DND-41 (cell line): ENCODE measurements around the gene HOXC10.

Experiments used
- ATAC-seq: fragments of 200-7000 bp; cut with Tn5 transposase; 3 replicates; pipeline ENCODE4 v1.9.1; 2021; ENCODE audit warnings: low read depth; ENCODE audit not compliant: insufficient read depth
- DNase-seq: peaks from one replicate; pipeline ENCODE4 v3.0.0-alpha.2; 2020
- H2AFZ ChIP-seq: 2 replicates; pipeline ENCODE4 v1.6.0; 2012; ENCODE audit warnings: low read depth, low read length
- H3K27ac ChIP-seq: 2 replicates; pipeline ENCODE4 v1.5.1; 2012; ENCODE audit warnings: low read length, inconsistent platforms
- H3K27me3 ChIP-seq: fragments of 200-600 bp; sonication (generic); 2 replicates; pipeline ENCODE4 v1.6.0; 2012; ENCODE audit warnings: low read length, mild to moderate bottlenecking, inconsistent platforms; ENCODE audit not compliant: insufficient read depth, poor library complexity
- H3K36me3 ChIP-seq: 2 replicates; pipeline ENCODE4 v1.5.1; 2012; ENCODE audit warnings: low read length, inconsistent platforms; ENCODE audit not compliant: insufficient read depth
- H3K4me1 ChIP-seq: 2 replicates; pipeline ENCODE4 v1.5.1; 2012; ENCODE audit warnings: mild to moderate bottlenecking, low read length; ENCODE audit not compliant: insufficient read depth
- H3K4me2 ChIP-seq: 2 replicates; pipeline ENCODE4 v1.6.0; 2012; ENCODE audit warnings: mild to moderate bottlenecking, moderate library complexity, low read length, inconsistent platforms; ENCODE audit not compliant: insufficient read depth
- H3K4me3 ChIP-seq, 2 experiments: fragments of 200-600 bp in 1 of 2; shearing (Covaris generic) in 1 of 2; 2 replicates each; pipeline ENCODE4 v1.5.1; 2012 to 2016; ENCODE audit warnings: inconsistent platforms in 2 of 2, low read length in 2 of 2, mild to moderate bottlenecking in 2 of 2, low read depth in 1 of 2, moderate library complexity in 1 of 2
- H3K79me2 ChIP-seq: 2 replicates; pipeline ENCODE4 v1.6.0; 2012; ENCODE audit warnings: low read length, inconsistent platforms; ENCODE audit not compliant: insufficient read depth
- H3K9ac ChIP-seq: 2 replicates; pipeline ENCODE4 v1.6.0; 2012; ENCODE audit warnings: low read depth, mild to moderate bottlenecking, inconsistent platforms, low read length, moderate library complexity
- H3K9me3 ChIP-seq: 2 replicates; pipeline ENCODE4 v1.5.1; 2012; ENCODE audit warnings: low read length, moderate library complexity, mild to moderate bottlenecking, inconsistent platforms; ENCODE audit not compliant: insufficient read depth, severe bottlenecking
- H4K20me1 ChIP-seq: 2 replicates; pipeline ENCODE4 v1.6.0; 2012; ENCODE audit warnings: low read length; ENCODE audit not compliant: insufficient read depth
- EZH2 ChIP-seq: IDR thresholded peaks from 3 replicates; pipeline ENCODE4 v1.6.1; 2012; ENCODE audit warnings: borderline replicate concordance, low read depth, mild to moderate bottlenecking, moderate library complexity, low read length, inconsistent platforms; ENCODE audit not compliant: severe bottlenecking
- TF ChIP-seq, protein P1 (sequence below): IDR thresholded peaks from 2 replicates; pipeline ENCODE4 v1.5.1; 2012; ENCODE audit warnings: borderline replicate concordance, low read length, moderate library complexity, mild to moderate bottlenecking; ENCODE audit not compliant: poor library complexity, severe bottlenecking; ENCODE audit errors: extremely low read depth

HOXC10 gene

DNA sequence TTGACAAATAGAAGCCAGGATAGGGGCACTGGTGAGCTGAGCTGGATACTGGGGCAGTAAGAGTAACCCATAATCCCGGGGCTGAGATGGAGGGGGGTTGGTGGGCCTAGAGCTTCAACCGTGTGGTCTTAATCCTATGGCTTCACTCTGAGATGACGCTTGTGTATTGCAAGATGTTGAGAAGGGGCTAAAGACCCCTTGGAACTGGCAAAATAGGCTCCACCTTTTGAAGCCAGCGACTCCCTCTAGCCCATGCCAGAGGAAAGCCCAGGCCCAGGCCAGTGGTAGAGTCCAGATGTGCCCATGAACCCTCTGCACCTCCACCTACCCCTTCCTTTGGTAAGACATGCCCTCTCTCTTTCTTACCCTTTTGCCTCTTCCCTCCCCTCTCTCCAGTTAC is 25.6 kb upstream of the HOXC10 start:
- TF ChIP-seq, protein P1, sequence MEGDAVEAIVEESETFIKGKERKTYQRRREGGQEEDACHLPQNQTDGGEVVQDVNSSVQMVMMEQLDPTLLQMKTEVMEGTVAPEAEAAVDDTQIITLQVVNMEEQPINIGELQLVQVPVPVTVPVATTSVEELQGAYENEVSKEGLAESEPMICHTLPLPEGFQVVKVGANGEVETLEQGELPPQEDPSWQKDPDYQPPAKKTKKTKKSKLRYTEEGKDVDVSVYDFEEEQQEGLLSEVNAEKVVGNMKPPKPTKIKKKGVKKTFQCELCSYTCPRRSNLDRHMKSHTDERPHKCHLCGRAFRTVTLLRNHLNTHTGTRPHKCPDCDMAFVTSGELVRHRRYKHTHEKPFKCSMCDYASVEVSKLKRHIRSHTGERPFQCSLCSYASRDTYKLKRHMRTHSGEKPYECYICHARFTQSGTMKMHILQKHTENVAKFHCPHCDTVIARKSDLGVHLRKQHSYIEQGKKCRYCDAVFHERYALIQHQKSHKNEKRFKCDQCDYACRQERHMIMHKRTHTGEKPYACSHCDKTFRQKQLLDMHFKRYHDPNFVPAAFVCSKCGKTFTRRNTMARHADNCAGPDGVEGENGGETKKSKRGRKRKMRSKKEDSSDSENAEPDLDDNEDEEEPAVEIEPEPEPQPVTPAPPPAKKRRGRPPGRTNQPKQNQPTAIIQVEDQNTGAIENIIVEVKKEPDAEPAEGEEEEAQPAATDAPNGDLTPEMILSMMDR = no peak
- no peak for TF ChIP-seq EZH2

GRCh38 chr12:53960187-53961024 is 24.5 kb upstream of the HOXC10 start:
- no peak for DNase-seq
- Histone ChIP-seq H3K27me3 (peaks cover 59% of the 10 kb centered on the region), H3K4me3 (no peak overlapping the region), H3K9me3 (no peaks in the 10 kb centered on the region), H3K9ac (no peak overlapping the region), H2AFZ (no peak overlapping the region), H3K4me1 (0 out of 2 replicates have a peak, but pooled peaks cover 2% of the 10 kb centered on the region), H3K36me3 (no peaks in the 10 kb centered on the region), H4K20me1 (no peaks in the 10 kb centered on the region), H3K27ac (no peak overlapping the region), H3K4me2 (no peak overlapping the region), H3K79me2 (no peaks in the 10 kb centered on the region)
- ATAC-seq = no peak
- TF ChIP-seq, protein P1 = no peak
- TF ChIP-seq EZH2 = no peak

More for the DNA sequence above, 25.6 kb upstream of the HOXC10 start:
- H4K20me1 ChIP-seq = no peaks in the 10 kb centered on the region
- no peaks in the 10 kb centered on the region for H3K36me3 ChIP-seq
- H3K4me1 ChIP-seq = no peaks in the 10 kb centered on the region
- H3K27me3 ChIP-seq = peaks cover 50% of the 10 kb centered on the region
- H3K9ac ChIP-seq = no peak overlapping the region
- no peaks in the 10 kb centered on the region for H3K9me3 ChIP-seq
- no peak overlapping the region for H3K4me3 ChIP-seq
- ATAC-seq = no peak
- no peak overlapping the region for H3K27ac ChIP-seq
- no peak overlapping the region for H3K4me2 ChIP-seq
- H3K79me2 ChIP-seq = no peaks in the 10 kb centered on the region
- no peak for DNase-seq
- H2AFZ ChIP-seq = no peak overlapping the region

DNA sequence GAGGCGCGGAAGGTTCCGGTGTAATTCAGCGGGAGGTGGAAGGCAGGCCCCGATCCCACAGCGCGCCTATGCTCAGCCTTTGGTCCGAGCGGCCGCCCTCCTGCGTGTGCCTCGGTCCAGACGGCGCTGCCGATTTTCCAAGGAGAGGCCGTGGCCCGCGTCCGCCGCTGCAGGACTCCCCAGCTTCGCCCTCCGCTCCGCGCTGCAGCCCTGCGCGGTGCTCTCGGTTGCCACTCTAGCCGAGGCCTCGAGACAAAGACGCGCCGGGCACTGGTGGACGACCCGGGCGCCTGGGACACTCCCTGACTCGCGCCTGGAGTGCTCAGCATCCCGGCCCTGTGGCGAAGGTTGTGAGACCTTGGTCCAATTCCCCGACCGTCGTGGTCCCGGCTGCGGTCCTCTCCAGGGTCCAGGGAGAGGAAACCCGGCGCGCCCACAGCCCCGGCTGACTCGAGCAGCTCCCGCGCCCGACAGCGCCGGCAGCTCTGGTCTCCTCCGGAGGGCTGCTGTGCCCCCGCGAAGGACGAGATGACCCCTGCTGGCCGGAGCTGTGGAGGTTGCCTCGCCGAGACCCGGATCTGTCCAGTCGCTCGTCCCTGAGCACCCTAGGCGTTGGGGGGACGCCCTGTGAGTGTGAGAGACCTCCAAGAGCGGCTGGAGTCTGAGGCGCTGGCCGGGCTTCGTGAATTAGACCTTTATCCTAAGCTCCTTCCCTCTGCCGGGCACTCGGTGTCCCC is 23.8 kb upstream of the HOXC10 start:
- H3K27me3 ChIP-seq = peaks cover 59% of the 10 kb centered on the region
- H3K4me3 ChIP-seq = no peak overlapping the region
- 0 out of 2 replicates have a peak, but pooled peaks cover 2% of the 10 kb centered on the region for H3K4me1 ChIP-seq
- H2AFZ ChIP-seq = no peak overlapping the region
- no peak overlapping the region for H3K9ac ChIP-seq
- no peaks in the 10 kb centered on the region for H3K9me3 ChIP-seq
- H4K20me1 ChIP-seq = no peaks in the 10 kb centered on the region
- TF ChIP-seq EZH2 = no peak
- TF ChIP-seq, protein P1 = no peak
- DNase-seq (no peak), ATAC-seq (no peak)
- no peaks in the 10 kb centered on the region for H3K36me3 ChIP-seq
- no peak overlapping the region for H3K4me2 ChIP-seq
- no peaks in the 10 kb centered on the region for H3K79me2 ChIP-seq
- H3K27ac ChIP-seq = no peak overlapping the region
